Stimulated activated CD4-positive, alpha-beta T cell treated with anti-CD3 and anti-CD28 coated beads, Interleukin-1b, Interleukin-23, amount 100 ng/mL, for 48 hours (primary cell): ENCODE results near the gene WNK2.

Source experiments
- DNase-seq: peaks from one replicate; pipeline ENCODE4 v3.0.0-alpha.2; 2020

The WNK2 gene

GRCh38 chr9:93256878-93257807 is 73.2 kb downstream of the WNK2 start:
- no peak for DNase-seq

- no peak for DNase-seq
These were observed 73.9 kb downstream of the WNK2 start for GRCh38 chr9:93257808-93258331.

GRCh38 chr9:93258419-93258817 is 74.5 kb downstream of the WNK2 start:
- no peak for DNase-seq

GRCh38 chr9:93258818-93259489 is 75.0 kb downstream of the WNK2 start:
- DNase-seq, result no peak

- no peak for DNase-seq
These were observed 75.7 kb downstream of the WNK2 start for GRCh38 chr9:93259490-93260262.

GRCh38 chr9:93260263-93261066 is 76.5 kb downstream of the WNK2 start:
- DNase-seq, result no peak

- no peak for DNase-seq
These were observed 77.3 kb downstream of the WNK2 start for GRCh38 chr9:93261281-93261680.

GRCh38 chr9:93261735-93262523 is 78.0 kb downstream of the WNK2 start:
- no peak for DNase-seq

GRCh38 chr9:93262537-93263310 is 78.8 kb downstream of the WNK2 start:
- no peak for DNase-seq

- DNase-seq, result no peak
These were observed 79.6 kb downstream of the WNK2 start for GRCh38 chr9:93263334-93264229.

- DNase-seq, result no peak
These were observed 80.6 kb downstream of the WNK2 start for GRCh38 chr9:93264338-93265125.

- no peak for DNase-seq
These were observed 81.5 kb downstream of the WNK2 start for GRCh38 chr9:93265301-93265971.

- no peak for DNase-seq
These were observed 82.0 kb downstream of the WNK2 start for GRCh38 chr9:93265972-93266371.

GRCh38 chr9:93266521-93267001 is 82.6 kb downstream of the WNK2 start:
- DNase-seq, result no peak

- DNase-seq, result no peak
These were observed 83.2 kb downstream of the WNK2 start for GRCh38 chr9:93267091-93267541.

- DNase-seq, result no peak
These were observed 84.0 kb downstream of the WNK2 start for GRCh38 chr9:93267681-93268505.
